Astrocyte of the cerebellum (primary cell): ENCODE results near the gene FOXC2.

Experiments used
- DNase-seq: peaks from one replicate; pipeline ENCODE4 v3.0.0-alpha.2; 2011; ENCODE audit warnings: low read depth
- H3K4me3 ChIP-seq: 2 replicates; pipeline ENCODE4 v1.5.1; 2011; ENCODE audit warnings: mild to moderate bottlenecking, low read depth, low read length, moderate library complexity
- in situ Hi-C: cut with HindIII; loops from 2 replicates; pipeline ENCODE4 v1.10.0; 2017; ENCODE audit warnings: low sequenced_read_pairs
- TF ChIP-seq, protein P1 (sequence below): IDR thresholded peaks from 2 replicates; pipeline ENCODE4 v1.5.1; 2012; ENCODE audit warnings: low read length, low read depth, moderate library complexity, mild to moderate bottlenecking; ENCODE audit errors: missing control alignments

FOXC2 gene

GRCh38 chr16:86566601-86566965 lies at the start of gene FOXC2:
Gene FOXC2, plus strand, starts transcription at chr16:86566829. Its CDS starts 507 bp downstream, at chr16:86567336.
- H3K4me3 ChIP-seq = peak within 1 kb of the TSS; percentile 74
- TF ChIP-seq, protein P1, sequence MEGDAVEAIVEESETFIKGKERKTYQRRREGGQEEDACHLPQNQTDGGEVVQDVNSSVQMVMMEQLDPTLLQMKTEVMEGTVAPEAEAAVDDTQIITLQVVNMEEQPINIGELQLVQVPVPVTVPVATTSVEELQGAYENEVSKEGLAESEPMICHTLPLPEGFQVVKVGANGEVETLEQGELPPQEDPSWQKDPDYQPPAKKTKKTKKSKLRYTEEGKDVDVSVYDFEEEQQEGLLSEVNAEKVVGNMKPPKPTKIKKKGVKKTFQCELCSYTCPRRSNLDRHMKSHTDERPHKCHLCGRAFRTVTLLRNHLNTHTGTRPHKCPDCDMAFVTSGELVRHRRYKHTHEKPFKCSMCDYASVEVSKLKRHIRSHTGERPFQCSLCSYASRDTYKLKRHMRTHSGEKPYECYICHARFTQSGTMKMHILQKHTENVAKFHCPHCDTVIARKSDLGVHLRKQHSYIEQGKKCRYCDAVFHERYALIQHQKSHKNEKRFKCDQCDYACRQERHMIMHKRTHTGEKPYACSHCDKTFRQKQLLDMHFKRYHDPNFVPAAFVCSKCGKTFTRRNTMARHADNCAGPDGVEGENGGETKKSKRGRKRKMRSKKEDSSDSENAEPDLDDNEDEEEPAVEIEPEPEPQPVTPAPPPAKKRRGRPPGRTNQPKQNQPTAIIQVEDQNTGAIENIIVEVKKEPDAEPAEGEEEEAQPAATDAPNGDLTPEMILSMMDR = no peak
- in situ Hi-C loops = loop anchor here (25.0 kb wide), 2 partner anchors 471 to 696 kb away; no protein-coding TSS in a partner anchor
- peak; percentile 95 for DNase-seq

DNA sequence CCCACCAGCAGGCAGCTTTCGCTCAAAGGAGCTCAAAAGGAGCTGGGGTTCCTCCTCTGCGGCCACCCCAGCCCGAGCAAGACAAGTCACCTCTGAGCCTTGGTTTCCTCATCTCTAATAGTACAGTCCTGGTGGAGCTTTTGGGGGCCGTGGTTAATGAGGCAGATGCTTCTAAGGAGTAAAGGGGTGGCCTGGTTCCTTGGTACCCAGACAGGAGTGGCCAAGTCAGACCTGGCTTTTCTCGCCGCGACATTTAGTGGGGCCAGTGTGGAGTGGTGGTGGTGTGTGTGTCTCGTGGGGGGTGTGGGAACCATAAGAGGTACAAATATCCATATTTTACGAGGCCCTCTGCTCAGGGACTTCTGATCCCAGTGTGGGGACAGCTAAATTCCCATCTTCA lies 49.6 kb upstream of the FOXC2 start:
- H3K4me3 ChIP-seq = peak overlapping the region; percentile 71
- no peak for DNase-seq
- in situ Hi-C loops = loop anchor here (5.0 kb wide), 2 partner anchors 175 to 445 kb away; no protein-coding TSS in a partner anchor

DNA sequence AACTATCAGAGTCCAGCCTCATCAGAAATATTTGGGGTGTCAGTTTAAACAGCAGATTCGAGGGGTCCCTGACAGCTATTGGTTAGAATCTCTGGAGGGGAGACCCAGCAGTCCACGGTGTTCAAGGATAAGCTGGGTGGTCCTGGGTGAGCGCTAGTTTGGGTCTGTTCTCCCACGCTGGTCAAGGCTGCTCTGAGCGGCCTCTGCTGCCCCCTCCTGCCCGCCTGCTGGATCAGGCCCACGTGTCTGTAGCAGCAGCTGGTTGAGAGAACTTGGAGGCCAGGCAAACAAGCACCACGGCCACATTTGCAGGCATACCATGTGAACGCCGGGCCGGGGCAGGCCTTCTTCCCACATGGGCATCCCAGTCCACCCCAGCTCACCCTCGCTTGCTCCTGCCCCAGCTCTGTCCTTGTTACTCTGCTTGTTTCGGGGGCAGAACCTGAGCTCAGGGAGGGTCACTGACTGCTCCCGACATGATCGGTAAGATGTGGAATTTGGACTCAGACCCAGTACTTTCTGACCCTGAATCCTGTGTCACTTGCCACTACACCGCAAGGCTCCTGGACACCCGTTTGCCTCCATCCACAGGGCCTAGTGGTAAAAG lies 48.9 kb upstream of the FOXC2 start:
- no peak overlapping the region for H3K4me3 ChIP-seq
- in situ Hi-C loops = loop anchor here (5.0 kb wide), 2 partner anchors 175 to 445 kb away; no protein-coding TSS in a partner anchor
- DNase-seq = peak; percentile 54
- TF ChIP-seq, protein P1 = peak; percentile 89

More for the DNA sequence above, 49.6 kb upstream of the FOXC2 start:
- TF ChIP-seq, protein P1 = no peak

DNA sequence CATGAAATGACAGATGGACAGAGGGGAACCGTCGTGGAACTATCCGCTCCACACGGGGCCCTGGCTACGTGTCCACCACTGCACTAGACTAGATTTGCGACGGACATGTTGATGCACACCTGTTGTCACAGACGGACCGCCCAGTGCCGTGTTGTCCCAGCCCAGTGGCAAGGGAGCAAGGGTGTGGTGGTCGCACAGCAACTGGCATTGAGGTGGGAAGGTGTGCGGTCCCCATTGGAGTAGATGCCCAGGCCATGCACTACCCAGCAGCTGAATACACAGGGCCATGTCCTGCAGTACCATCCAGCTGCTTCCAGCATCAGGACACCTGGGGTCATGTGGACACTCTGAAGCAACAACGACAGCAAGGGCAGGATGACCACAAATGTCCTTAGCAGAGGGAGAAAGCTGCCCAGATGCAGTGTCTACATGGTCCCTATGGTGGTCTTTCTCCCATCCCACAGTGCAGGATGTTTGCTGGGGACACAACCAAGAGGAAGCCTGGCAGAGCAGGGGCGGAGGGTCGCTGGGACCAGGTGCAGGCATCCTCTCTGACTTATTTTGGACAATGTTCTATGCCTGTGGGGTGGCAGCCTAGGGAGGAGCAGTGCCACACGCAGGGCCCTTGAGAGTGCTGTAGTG lies 47.5 kb upstream of the FOXC2 start:
- TF ChIP-seq, protein P1 = no peak
- in situ Hi-C loops = loop anchor here (5.0 kb wide), 2 partner anchors 177 to 447 kb away; no protein-coding TSS in a partner anchor
- no peak for DNase-seq
- no peak overlapping the region for H3K4me3 ChIP-seq

- in situ Hi-C loops = loop anchor here (5.0 kb wide), 2 partner anchors 177 to 447 kb away; no protein-coding TSS in a partner anchor
- TF ChIP-seq, protein P1 = peak; percentile 91
- H3K4me3 ChIP-seq = no peak overlapping the region
- DNase-seq = no peak
These were observed 46.8 kb upstream of the FOXC2 start for GRCh38 chr16:86519649-86520316.

GRCh38 chr16:86520317-86521210 lies 46.1 kb upstream of the FOXC2 start:
- no peak overlapping the region for H3K4me3 ChIP-seq
- in situ Hi-C loops = no loop called here

More at GRCh38 chr16:86520317-86521210, 46.1 kb upstream of the FOXC2 start:
- DNase-seq = no peak
- TF ChIP-seq, protein P1 = no peak
